GM10248 (cell line): ENCODE data around the gene CYB5B.

ENCODE experiments used
- CTCF ChIA-PET: fragments of 300-600 bp; sonication (Branson Sonifier 250); formaldehyde crosslinking; extraction: SDS; loops from one replicate; lab custom pipeline; 2021; ENCODE audit warnings: antibody characterized with exemption; lab: Yijun Ruan, JAX
- POLR2A ChIA-PET: fragments of 350-650 bp; sonication (Branson Sonifier 250); formaldehyde crosslinking; extraction: SDS; loops from one replicate; lab custom pipeline; 2020; ENCODE audit warnings: antibody characterized with exemption; lab: Yijun Ruan, JAX
- DNase-seq: peaks from one replicate; pipeline ENCODE4 v3.0.0; 2012; ENCODE audit errors: extremely low spot score
- TF ChIP-seq, protein P1 (sequence below): IDR thresholded peaks from 2 replicates; pipeline ENCODE4 v1.5.1; 2012; ENCODE audit warnings: mild to moderate bottlenecking, low read depth; ENCODE audit errors: extremely low read depth, missing control alignments, control extremely low read depth

Gene CYB5B

DNA sequence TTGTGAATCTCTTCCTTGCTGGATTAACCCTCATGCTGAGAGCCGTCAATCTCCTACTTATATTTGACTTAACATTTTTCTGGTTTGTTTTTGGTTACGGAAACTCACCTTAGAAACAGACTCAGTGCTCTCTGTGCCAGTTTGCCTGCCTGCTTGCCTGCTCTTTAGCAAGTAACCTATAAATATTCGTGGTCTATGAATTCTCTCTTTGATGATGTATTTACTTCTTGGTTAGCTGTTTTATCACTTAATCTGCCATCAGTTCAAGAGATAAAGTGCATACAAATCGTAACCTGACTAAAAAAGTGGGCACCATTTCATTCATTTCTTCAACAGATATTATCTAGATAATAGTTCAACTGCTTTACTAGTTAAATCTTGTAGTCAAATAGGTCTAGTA lies 26.7 kb downstream of the CYB5B start:
- DNase-seq: no peak
- POLR2A ChIA-PET: no interaction called here
- CTCF ChIA-PET: no interaction called here
- TF ChIP-seq, protein P1, sequence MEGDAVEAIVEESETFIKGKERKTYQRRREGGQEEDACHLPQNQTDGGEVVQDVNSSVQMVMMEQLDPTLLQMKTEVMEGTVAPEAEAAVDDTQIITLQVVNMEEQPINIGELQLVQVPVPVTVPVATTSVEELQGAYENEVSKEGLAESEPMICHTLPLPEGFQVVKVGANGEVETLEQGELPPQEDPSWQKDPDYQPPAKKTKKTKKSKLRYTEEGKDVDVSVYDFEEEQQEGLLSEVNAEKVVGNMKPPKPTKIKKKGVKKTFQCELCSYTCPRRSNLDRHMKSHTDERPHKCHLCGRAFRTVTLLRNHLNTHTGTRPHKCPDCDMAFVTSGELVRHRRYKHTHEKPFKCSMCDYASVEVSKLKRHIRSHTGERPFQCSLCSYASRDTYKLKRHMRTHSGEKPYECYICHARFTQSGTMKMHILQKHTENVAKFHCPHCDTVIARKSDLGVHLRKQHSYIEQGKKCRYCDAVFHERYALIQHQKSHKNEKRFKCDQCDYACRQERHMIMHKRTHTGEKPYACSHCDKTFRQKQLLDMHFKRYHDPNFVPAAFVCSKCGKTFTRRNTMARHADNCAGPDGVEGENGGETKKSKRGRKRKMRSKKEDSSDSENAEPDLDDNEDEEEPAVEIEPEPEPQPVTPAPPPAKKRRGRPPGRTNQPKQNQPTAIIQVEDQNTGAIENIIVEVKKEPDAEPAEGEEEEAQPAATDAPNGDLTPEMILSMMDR: no peak

DNA sequence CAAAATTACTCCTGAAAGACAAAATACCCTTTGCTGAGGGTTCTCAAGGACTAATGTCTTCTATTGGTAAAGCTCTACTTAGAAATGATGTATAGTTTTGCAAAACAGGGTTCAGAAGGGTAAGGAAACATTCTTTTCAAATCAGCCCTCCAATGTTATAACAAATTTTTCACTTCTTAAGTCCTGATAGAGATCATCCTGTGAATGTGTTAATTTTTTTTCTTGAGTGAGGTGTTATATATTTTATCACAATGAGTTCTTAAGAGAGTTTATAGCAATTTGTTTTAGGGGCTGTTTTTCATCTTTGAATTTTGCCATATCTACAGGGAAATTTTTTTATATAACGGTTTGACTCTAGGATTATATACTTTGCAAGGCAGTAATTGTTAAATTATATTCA lies 29.5 kb downstream of the CYB5B start:
- POLR2A ChIA-PET: no interaction called here
- CTCF ChIA-PET: interaction anchor here (1.1 to 1.4 kb wide), 4 partner anchors 9 to 58 kb away, joined by 3 to 8 read pairs (median 3); no protein-coding TSS in a partner anchor

DNA sequence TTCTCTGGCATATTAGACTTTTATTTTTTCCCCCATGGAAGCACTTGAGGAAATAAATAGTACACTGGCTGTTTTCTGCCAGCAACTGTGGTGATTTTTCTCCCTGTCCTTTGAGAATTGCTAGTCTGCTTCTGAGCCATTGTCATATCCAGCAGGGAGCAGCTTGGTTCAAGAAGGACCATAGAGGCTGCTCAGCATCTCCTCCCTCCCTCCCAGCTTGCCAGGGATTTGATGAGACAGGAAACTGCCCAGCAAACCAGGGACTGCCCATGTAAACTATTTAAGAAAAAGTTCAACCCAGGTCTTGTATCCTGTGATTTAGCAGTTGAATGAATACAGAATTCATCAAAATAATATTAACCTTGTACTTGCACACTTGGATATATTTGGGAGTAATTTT lies 39.5 kb downstream of the CYB5B start:
- ChIA-PET CTCF (interaction anchor here (0.8 to 3.6 kb wide), 4 partner anchors 10 to 68 kb away, joined by 3 to 11 read pairs (median 3); no protein-coding TSS in a partner anchor), POLR2A (no interaction called here)
- TF ChIP-seq, protein P1: no peak
- no peak for DNase-seq

More for the DNA sequence above, 29.5 kb downstream of the CYB5B start:
- TF ChIP-seq, protein P1: no peak
- DNase-seq: no peak

DNA sequence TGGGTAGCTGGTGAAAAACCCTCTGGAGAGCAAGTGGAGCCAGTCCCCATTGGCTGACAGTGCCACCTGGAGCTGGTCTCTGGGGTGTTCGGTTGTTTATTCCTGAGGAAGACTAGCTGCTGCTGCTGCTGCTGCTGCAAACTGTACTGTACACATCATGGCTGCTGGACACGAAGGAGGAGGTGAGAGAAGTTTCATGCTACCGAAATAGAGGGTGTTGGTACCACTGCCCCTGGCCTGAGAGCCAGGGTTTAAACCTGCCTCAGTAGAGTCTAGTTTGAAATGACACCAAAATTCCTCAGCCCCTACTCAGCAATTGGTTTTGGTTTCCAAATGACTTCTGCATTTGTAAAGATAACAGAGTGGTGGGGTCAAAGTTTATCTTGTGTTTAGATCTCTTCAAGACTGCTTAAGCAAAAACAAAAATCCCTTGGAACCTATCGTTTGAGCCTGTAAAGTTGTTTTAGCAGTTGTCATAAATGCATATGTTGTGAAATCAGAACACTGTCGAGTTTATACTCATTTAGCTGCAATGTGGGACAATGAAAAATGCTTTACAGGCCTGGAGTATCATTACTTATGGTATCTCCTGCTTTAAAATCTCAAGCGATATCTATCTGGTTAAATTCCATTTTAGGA lies 40.8 kb downstream of the CYB5B start:
- TF ChIP-seq, protein P1: peak; percentile 30
- POLR2A ChIA-PET: interaction anchor here (0.6 kb wide), 1 partner anchor 156 kb away, joined by 3 read pairs; no protein-coding TSS in a partner anchor
- CTCF ChIA-PET: interaction anchor here (1.0 to 3.6 kb wide), 7 partner anchors 9 to 290 kb away, joined by 3 to 11 read pairs (median 4); partner anchors contain the start of gene NOB1
- peak; percentile 41 for DNase-seq

DNA sequence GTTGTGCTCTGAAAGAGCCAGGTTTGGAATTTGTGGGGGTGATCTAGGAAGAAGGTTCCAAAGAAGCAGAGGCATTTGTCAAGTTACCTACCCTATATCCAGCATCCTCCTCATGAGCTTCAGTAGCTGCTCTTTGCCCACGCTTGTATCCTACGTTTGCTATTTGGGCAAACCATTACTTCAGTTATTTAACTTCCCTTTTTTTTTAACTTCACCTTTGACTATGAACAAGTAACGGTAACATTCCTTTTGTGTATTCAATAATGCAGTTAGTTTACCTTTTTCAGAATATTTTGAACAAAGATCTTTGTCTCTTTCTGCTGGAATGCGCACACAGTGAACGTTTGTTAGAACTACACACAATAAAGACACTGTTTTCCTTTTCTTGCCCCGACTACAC lies 41.5 kb downstream of the CYB5B start:
- TF ChIP-seq, protein P1: no peak
- DNase-seq: no peak
- CTCF ChIA-PET: interaction anchor here (1.0 to 3.6 kb wide), 4 partner anchors 11 to 289 kb away, joined by 3 to 11 read pairs (median 6); partner anchors contain the start of gene NOB1
- POLR2A ChIA-PET: no interaction called here

DNA sequence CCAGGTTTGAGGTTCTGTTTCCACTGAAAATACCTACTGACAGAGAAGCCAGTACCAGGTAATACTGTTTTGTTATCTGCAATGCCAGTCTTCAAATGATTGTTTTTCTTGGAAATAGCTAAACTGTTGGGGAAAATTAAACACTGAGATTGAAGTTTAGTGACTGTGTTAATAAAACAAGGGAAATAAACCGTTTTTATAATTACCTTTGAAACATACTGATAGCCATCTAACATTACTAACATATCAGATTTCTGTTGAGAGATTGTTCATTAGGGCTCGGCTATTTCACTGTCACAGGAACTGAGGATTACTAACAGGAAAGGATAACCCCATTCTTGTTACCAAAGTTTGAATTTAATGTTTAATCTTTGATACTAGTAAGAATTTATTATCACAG lies 42.1 kb downstream of the CYB5B start:
- DNase-seq: no peak
- POLR2A ChIA-PET: no interaction called here
- CTCF ChIA-PET: interaction anchor here (3.6 kb wide), 1 partner anchor 70 kb away, joined by 11 read pairs; no protein-coding TSS in a partner anchor
- TF ChIP-seq, protein P1: no peak
